GM11168 (cell line): Measurements from ENCODE around the gene INPP5A.

Experiments used
- in situ Hi-C: fragments of 300-500 bp; cut with MboI; formaldehyde crosslinking; loops from one replicate; pipeline ENCODE4 v1.12.0; 2022; ENCODE audit warnings: low sequenced_read_pairs; ENCODE audit not compliant: unreplicated experiment

The INPP5A gene

GRCh38 chr10:132743925-132744490, 206.4 kb downstream of the INPP5A start:
- in situ Hi-C loops: no loop called here

- in situ Hi-C loops: no loop called here
Observed at GRCh38 chr10:132744839-132745238, 207.3 kb downstream of the INPP5A start.

DNA sequence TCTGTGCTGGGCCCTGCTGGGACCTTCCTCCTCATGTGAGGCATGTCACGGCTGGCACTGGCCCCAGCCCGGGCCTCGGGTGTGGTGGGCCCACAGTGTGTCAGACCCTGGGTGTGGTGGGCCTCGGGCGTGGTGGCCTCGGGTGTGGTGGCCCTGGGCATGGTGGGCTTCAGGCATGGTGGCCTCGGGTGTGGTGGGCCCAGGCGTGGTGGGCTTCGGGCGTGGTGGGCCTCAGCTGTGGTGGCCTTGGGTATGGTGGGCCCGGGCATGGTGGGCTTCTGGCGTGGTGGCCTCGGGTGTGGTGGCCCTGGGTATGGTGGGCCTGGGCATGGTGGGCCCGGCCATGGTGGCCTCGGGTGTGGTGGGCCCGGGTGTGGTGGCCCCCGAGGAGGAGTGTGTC, 207.9 kb downstream of the INPP5A start:
- in situ Hi-C loops: no loop called here

- in situ Hi-C loops: no loop called here
Observed at GRCh38 chr10:132745971-132746370, 208.4 kb downstream of the INPP5A start.

- in situ Hi-C loops: no loop called here
Observed at GRCh38 chr10:132746386-132746785, 208.8 kb downstream of the INPP5A start.

GRCh38 chr10:132746801-132747625, 209.4 kb downstream of the INPP5A start:
- in situ Hi-C loops: no loop called here

GRCh38 chr10:132748135-132748534, 210.5 kb downstream of the INPP5A start:
- in situ Hi-C loops: no loop called here

- in situ Hi-C loops: no loop called here
Observed at GRCh38 chr10:132748545-132749370, 211.2 kb downstream of the INPP5A start.

DNA sequence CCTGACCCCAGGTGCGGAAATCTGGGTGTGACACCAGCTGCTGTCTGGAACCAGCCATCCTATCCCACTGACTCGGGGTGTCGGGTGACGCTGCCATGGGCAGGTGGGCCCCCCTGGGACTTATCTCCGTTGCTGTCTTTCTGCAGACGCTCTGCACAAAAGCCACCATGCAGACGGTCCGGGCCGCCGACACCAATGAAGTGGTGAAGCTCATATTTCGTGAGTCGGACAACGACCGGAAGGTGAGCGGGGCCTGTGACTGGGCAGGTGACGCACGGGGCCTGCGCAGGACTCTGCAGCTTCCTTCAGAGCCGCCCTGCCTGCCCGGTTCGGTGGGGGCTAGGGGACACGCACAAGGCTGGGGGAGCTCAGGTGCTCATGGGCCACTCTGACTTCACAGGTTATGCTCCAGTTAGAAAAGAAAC, 211.8 kb downstream of the INPP5A start:
- in situ Hi-C loops: no loop called here

GRCh38 chr10:132750936-132751335, 213.3 kb downstream of the INPP5A start:
- in situ Hi-C loops: no loop called here

- in situ Hi-C loops: no loop called here
Observed at GRCh38 chr10:132752378-132752777, 214.8 kb downstream of the INPP5A start.

- in situ Hi-C loops: no loop called here
Observed at GRCh38 chr10:132752961-132753360, 215.4 kb downstream of the INPP5A start.

GRCh38 chr10:132753596-132753995, 216.0 kb downstream of the INPP5A start:
- in situ Hi-C loops: no loop called here

GRCh38 chr10:132754071-132754470, 216.5 kb downstream of the INPP5A start:
- in situ Hi-C loops: no loop called here

- in situ Hi-C loops: no loop called here
Observed at GRCh38 chr10:132755166-132755711, 217.7 kb downstream of the INPP5A start.

DNA sequence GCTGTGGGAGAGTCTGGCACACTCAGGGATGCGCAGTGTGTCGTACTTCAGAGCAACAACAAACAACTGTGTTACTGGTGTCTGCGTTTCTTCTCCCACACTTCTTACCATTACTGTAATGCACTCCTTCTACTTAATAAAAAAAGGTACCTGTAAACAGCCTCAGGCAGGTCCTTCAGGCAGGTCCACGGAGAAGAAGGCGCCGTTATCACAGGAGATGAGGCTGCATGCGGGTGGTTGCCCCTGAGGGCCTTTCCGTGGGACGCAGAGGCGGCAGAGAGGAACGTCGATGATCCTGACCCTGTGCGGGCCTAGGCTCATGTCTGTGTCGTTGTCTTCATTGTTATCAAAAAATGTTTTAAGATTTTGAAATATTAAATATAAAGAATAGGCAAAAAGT, 219.0 kb downstream of the INPP5A start:
- in situ Hi-C loops: no loop called here

DNA sequence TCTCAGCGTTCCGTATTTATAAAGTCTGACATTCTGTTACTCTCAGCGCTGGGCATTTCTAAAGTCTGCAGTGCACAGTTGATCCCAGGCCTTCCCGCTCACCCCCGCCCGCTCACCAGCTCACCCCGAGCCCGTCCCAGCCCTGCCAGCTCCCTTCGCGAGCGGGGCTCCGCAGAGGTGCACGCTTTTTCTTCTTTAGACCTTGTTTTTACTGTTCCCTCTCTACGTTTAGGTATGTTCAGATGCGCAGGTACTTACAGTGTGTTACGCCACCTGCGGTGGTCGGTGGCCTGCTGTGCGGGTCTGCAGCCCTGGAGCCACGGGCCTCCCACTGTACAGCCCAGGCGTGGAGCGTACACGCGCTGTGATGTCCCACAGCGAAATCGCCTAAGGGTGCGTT, 219.6 kb downstream of the INPP5A start:
- in situ Hi-C loops: no loop called here

DNA sequence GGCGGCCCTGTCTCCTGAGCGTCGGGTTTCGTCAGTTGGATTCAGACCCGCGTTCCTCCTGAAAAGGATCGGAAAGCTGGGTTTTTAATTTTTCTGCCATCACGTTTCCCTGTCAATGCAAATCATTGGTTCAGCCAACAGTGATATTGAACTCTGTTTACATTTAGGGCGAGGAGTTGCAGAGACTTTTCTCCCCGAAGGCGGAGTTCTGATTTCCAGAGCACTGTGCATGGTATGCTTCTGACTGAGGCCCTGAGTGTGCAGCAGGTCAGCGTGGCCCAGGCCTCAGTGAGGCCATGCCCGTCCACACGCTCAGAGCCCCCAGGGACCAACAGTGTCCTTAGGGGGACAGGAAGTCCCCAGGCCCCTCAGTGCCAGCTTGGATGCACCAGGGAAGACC, 221.3 kb downstream of the INPP5A start:
- in situ Hi-C loops: no loop called here

- in situ Hi-C loops: no loop called here
Observed at GRCh38 chr10:132761395-132762060, 223.9 kb downstream of the INPP5A start.

DNA sequence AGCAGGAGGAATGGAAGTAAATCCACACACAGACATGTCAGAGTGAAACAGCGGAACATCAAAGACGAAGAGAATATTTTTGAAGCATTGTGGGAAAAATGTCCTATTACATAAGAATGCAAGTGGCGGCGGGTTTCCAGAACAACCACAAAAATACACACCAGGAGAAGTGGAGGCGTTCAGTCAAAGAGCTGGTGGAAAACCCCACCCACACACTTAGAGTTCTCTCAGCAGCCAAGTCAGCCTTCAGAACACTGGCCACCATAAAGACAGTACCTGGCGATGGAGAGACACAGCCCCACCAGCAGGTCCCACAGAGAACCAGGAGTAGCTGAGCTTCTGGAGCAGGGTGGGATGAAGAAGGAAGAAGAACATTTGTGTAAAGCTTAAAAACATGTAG, 224.7 kb downstream of the INPP5A start:
- in situ Hi-C loops: no loop called here
